HFFc6 (cell line): ENCODE results near the gene SLCO3A1. TPM values are rescaled to one million over a fixed set of nuclear protein-coding genes. Genes with fewer than 3 reads are reported as not detected.

ENCODE experiments used
- DNase-seq: peaks from one replicate; pipeline ENCODE4 v3.0.0-alpha.2; 2018
- H3K27ac Mint-ChIP-seq: 2 replicates; pipeline ENCODE4 v1.8.0; 2020; ENCODE audit warnings: mild to moderate bottlenecking, mixed read lengths
- H3K27me3 Mint-ChIP-seq: 2 replicates; pipeline ENCODE4 v1.8.0; 2021; ENCODE audit warnings: mild to moderate bottlenecking, moderate library complexity, mixed read lengths; ENCODE audit not compliant: insufficient read depth
- H3K36me3 Mint-ChIP-seq: 2 replicates; pipeline ENCODE4 v1.8.0; 2021; ENCODE audit warnings: low read depth, mixed read lengths
- H3K4me1 Mint-ChIP-seq: 2 replicates; pipeline ENCODE4 v1.8.0; 2020; ENCODE audit warnings: low read depth, mixed read lengths
- H3K4me3 Mint-ChIP-seq: 2 replicates; pipeline ENCODE4 v1.8.0; 2020; ENCODE audit warnings: mild to moderate bottlenecking, moderate library complexity, mixed read lengths
- H3K9me3 Mint-ChIP-seq: 2 replicates; pipeline ENCODE4 v1.8.0; 2020; ENCODE audit warnings: mild to moderate bottlenecking, mixed read lengths
- total RNA-seq, 6 experiments: library from RNA; stranded (reverse); fragmentation: NEBNext Ultra II Directional; extraction: Animal tissue kit (Norgen Biotek cat#: 25700); gene quantifications; 2 replicates in 1 of 6; 3 replicates in 5 of 6; pipeline ENCODE4 v1.2.3, GENCODE V29; 2021
- TF ChIP-seq, protein P1 (sequence below): fragments of 200-600 bp; sonication (generic); IDR thresholded peaks from 2 replicates; pipeline ENCODE4 v1.5.0; 2021; ENCODE audit warnings: antibody characterized with exemption, mild to moderate bottlenecking

The SLCO3A1 gene
- total RNA-seq, 6 experiments from 2014 or later = 5.7 to 19.4 (median 14.4) TPM

DNA sequence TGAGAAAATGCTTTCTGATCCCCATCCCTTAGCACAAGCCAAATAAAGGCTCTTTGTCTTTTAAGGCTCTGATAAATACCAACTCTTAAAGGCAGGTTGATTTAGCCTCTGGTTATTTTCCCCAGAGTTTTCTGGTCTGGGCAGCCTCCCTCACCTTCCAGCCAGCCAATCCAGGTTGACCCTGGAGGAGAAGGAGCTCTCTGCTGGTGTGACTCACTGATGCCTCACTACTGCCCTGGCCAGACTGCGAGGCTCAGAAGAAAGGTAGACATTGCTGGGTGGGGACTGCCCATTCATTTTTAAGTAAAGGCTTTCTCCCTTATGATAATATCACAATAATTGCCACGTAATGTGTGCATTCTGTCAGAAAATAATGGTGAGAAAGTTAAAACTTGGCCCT lies 37.1 kb downstream of the SLCO3A1 start:
- H3K36me3 Mint-ChIP-seq = peaks cover 4% of the 10 kb centered on the region; the same call in 1 of the 2 replicates
- no peaks in the 10 kb centered on the region for H3K9me3 Mint-ChIP-seq
- TF ChIP-seq, protein P1, sequence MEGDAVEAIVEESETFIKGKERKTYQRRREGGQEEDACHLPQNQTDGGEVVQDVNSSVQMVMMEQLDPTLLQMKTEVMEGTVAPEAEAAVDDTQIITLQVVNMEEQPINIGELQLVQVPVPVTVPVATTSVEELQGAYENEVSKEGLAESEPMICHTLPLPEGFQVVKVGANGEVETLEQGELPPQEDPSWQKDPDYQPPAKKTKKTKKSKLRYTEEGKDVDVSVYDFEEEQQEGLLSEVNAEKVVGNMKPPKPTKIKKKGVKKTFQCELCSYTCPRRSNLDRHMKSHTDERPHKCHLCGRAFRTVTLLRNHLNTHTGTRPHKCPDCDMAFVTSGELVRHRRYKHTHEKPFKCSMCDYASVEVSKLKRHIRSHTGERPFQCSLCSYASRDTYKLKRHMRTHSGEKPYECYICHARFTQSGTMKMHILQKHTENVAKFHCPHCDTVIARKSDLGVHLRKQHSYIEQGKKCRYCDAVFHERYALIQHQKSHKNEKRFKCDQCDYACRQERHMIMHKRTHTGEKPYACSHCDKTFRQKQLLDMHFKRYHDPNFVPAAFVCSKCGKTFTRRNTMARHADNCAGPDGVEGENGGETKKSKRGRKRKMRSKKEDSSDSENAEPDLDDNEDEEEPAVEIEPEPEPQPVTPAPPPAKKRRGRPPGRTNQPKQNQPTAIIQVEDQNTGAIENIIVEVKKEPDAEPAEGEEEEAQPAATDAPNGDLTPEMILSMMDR = no peak
- peaks cover 10% of the 10 kb centered on the region for H3K4me1 Mint-ChIP-seq
- no peaks in the 10 kb centered on the region; the same call in 1 of the 2 replicates for H3K27me3 Mint-ChIP-seq
- DNase-seq = peak; percentile 42
- H3K27ac Mint-ChIP-seq = no peak overlapping the region
- no peak overlapping the region for H3K4me3 Mint-ChIP-seq

DNA sequence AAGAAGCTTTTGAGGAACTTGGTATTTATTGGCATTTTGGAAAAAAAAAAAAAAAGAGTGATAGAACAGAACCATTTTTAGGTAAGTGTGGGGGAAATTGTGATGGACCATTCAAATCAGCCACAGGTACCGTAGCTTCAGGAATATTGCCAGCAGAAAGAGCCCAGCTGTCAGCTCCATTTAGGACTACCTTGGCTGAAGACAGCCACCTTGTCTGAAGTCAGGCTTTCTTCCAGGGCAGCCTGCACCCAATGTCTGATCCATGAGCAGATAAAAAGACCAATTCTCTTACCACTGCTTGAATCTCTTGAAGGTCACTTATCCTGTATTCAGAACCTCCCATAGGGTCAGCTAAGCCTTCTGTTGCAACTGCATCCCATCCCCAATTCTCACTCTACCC lies 37.6 kb downstream of the SLCO3A1 start:
- Mint-ChIP-seq H3K36me3 (peaks cover 4% of the 10 kb centered on the region; the same call in 1 of the 2 replicates), H3K4me1 (peaks cover 10% of the 10 kb centered on the region), H3K27me3 (no peaks in the 10 kb centered on the region; the same call in none of the 2 replicates), H3K27ac (no peak overlapping the region), H3K9me3 (no peaks in the 10 kb centered on the region), H3K4me3 (no peak overlapping the region)
- TF ChIP-seq, protein P1 = no peak
- DNase-seq = no peak

DNA sequence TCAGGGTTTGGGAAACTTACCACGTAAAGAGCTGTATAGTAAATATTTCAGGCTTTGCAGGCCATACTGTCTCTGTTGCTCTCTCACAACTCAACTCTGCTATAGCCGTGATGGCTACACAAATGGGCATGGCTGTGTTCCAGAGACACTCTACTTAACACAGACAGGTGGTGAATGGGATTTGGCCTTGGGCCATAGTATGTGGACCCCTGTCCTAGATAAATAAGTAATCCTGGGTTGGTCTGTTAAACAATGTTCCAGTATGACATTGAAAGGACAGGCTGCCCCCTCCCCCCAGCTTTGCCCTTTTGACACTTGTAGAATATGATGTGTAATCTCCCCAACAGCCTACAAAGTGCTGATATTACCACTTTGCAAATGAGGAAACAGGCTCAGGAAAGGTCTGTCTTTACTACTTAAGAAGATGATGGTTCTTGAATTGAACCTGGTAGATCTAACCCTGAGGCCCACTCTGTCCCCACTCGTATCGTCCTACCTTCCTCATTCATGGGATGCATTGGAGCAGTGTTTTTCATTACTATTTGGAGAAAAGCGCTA lies 38.4 kb downstream of the SLCO3A1 start:
- Mint-ChIP-seq H3K27me3 (no peaks in the 10 kb centered on the region; the same call in none of the 2 replicates), H3K4me3 (no peak overlapping the region), H3K9me3 (no peaks in the 10 kb centered on the region; the same call in 1 of the 2 replicates), H3K36me3 (peaks cover 4% of the 10 kb centered on the region; the same call in 1 of the 2 replicates), H3K4me1 (peaks cover 10% of the 10 kb centered on the region), H3K27ac (no peak overlapping the region)
- DNase-seq = no peak
- TF ChIP-seq, protein P1 = no peak

DNA sequence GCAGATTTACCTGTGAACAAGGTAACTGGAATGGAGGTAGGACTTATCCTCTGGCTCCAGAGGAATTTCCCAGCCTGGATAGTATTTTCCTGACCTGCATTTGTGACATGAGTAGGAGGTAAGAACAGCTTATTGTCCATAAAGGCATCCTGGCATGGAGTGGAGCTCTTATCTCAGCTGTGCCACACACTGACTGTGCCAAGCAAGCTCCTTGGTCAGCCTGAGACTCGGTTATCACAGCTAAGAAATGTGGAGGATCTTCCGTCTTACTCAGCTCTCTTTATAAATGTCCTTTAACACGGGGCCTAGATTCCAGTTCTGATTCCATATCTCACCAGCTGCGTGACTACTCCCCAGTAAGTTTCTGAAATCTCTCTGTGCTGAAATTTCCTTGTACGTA lies 38.9 kb downstream of the SLCO3A1 start:
- H3K4me3 Mint-ChIP-seq = no peak overlapping the region
- peaks cover 10% of the 10 kb centered on the region for H3K4me1 Mint-ChIP-seq
- H3K36me3 Mint-ChIP-seq = peaks cover 4% of the 10 kb centered on the region; the same call in 1 of the 2 replicates
- H3K27me3 Mint-ChIP-seq = no peaks in the 10 kb centered on the region; the same call in none of the 2 replicates
- no peak for DNase-seq
- H3K27ac Mint-ChIP-seq = no peak overlapping the region
- TF ChIP-seq, protein P1 = no peak
- no peaks in the 10 kb centered on the region; the same call in 1 of the 2 replicates for H3K9me3 Mint-ChIP-seq

DNA sequence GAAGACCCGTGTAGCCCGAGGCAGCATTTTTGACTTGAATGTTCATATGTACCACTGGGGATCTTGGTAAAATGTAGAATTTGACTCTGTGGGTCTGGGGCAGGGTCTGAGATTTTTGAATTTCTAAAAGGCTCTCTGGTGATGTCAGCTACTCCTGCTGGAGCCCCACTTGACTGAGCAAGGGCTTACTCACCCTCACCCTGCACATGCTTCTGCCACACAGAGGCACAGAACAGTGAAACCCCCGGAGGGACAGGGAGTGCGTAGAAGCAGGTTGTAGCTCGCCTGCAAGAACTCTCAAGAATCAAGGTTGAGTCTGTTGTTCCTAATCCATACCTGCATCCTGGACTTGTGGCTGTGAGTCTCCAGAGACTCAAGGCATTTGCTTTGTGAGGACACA lies 41.1 kb downstream of the SLCO3A1 start:
- Mint-ChIP-seq H3K36me3 (peaks cover 4% of the 10 kb centered on the region; the same call in 1 of the 2 replicates), H3K4me1 (peaks cover 10% of the 10 kb centered on the region), H3K4me3 (no peak overlapping the region), H3K27ac (no peak overlapping the region), H3K9me3 (no peaks in the 10 kb centered on the region; the same call in 1 of the 2 replicates), H3K27me3 (no peaks in the 10 kb centered on the region; the same call in none of the 2 replicates)
- TF ChIP-seq, protein P1 = no peak
- DNase-seq = no peak
